GM12801 (cell line): ENCODE measurements around the gene RDM1.

Source experiments
- TF ChIP-seq, protein P1 (sequence below): IDR thresholded peaks from one replicate; pipeline ENCODE4 v1.5.1; 2011; ENCODE audit warnings: control low read depth; ENCODE audit not compliant: insufficient read length; ENCODE audit errors: extremely low read depth

The RDM1 gene

GRCh38 chr17:35947156-35947585 lies 16.6 kb upstream of the RDM1 start:
- TF ChIP-seq, protein P1, sequence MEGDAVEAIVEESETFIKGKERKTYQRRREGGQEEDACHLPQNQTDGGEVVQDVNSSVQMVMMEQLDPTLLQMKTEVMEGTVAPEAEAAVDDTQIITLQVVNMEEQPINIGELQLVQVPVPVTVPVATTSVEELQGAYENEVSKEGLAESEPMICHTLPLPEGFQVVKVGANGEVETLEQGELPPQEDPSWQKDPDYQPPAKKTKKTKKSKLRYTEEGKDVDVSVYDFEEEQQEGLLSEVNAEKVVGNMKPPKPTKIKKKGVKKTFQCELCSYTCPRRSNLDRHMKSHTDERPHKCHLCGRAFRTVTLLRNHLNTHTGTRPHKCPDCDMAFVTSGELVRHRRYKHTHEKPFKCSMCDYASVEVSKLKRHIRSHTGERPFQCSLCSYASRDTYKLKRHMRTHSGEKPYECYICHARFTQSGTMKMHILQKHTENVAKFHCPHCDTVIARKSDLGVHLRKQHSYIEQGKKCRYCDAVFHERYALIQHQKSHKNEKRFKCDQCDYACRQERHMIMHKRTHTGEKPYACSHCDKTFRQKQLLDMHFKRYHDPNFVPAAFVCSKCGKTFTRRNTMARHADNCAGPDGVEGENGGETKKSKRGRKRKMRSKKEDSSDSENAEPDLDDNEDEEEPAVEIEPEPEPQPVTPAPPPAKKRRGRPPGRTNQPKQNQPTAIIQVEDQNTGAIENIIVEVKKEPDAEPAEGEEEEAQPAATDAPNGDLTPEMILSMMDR: peak; percentile 8

DNA sequence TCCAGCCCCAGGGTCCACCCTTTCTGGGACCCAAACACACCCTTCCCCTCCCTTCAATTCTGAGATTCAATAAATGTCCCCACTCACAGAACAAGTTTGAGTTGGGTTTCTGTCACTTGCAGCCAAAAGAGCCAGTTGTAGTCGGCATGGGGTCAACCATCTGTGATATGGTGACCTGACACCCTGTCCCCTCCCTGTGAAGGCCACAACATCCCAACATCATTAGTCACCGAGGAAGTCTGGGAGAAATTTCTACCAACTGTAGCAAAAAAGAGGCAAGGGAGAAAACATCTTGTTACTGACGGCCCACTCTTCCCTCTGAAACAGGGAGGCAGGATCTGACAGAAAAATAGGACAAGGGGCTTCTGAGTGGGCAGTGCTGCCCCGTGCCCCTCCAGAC lies 13.6 kb upstream of the RDM1 start:
- TF ChIP-seq, protein P1: no peak

GRCh38 chr17:35943537-35943936 lies 13.0 kb upstream of the RDM1 start, which contains the start of gene LYZL6:
TSS of gene LYZL6 (minus strand) at chr17:35943713. CDS start at chr17:35939356, 4,357 bp downstream.
- TF ChIP-seq, protein P1: no peak

DNA sequence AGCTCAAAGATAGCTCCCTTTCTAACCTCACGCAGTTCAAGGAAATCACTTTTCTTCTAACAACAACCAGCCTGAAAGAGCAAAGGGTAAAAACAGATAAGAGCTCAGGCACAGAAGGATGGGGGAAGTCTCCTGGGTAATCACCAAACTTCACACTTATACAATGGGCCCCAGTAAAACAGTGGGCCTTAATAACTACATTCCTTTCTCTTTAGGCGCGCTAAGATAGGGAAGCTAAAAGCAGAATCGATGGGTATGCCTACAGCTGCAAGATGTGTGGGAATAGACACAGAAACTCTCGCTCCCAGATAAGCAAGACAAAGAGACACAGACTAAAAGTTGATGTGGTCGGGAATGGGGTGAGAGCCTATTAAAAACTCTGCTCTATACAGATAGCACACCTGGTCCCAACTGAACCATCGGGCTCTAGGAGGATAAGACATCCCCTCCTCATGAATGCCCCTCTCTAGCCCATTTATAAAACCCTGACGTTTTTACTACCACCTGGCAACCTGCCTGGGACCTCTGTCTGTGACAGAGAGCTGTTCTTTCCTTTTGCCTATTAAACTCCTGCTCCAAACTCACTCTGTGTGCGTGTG lies 12.1 kb upstream of the RDM1 start:
- TF ChIP-seq, protein P1: no peak

- TF ChIP-seq, protein P1: no peak
Observed at GRCh38 chr17:35936063-35936462, 5.5 kb upstream of the RDM1 start.

- TF ChIP-seq, protein P1: no peak
Observed at GRCh38 chr17:35934760-35935159, 4.2 kb upstream of the RDM1 start.

- TF ChIP-seq, protein P1: no peak
Observed at GRCh38 chr17:35932586-35932985, 2.0 kb upstream of the RDM1 start.
